Stimulated activated naive CD4-positive, alpha-beta T cell treated with Interleukin-2 at 50 U/mL for 16 hours (primary cell): ENCODE results near the gene TRABD2A.

Source experiments
- DNase-seq: peaks from one replicate; lab custom pipeline; 2025; lab: John Stamatoyannopoulos, UW

The TRABD2A gene

GRCh38 chr2:84817239-84817655 is 63.6 kb downstream of the TRABD2A start:
- no peak for DNase-seq

GRCh38 chr2:84816426-84817026 is 64.4 kb downstream of the TRABD2A start:
- no peak for DNase-seq

- no peak for DNase-seq
Observed at GRCh38 chr2:84815146-84815545, 65.7 kb downstream of the TRABD2A start.

GRCh38 chr2:84811839-84812431 is 68.9 kb downstream of the TRABD2A start:
- DNase-seq: no peak

DNA sequence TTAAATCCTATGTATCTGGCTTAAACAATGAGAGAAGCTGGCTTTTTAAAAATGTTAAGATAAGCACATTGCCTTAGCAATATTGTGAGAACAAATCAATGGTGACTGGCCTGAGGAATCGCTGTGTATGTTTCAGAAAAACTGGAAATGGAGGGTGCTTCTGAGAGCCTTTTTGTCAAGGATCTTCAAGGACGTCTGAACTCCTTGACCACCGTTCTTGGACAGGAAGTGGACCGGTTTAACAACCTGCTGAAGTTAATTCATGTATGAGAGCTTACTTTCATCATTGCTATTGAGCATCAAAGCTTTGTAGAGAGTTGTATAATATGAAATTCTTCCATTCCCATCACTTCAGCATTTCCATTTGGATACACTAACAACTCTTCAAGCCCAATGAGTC is 72.6 kb downstream of the TRABD2A start:
- DNase-seq: no peak

GRCh38 chr2:84807063-84807485 is 73.8 kb downstream of the TRABD2A start:
- no peak for DNase-seq

GRCh38 chr2:84805250-84805958 is 75.5 kb downstream of the TRABD2A start:
- DNase-seq: no peak

- DNase-seq: no peak
Observed at GRCh38 chr2:84801811-84802210, 79.1 kb downstream of the TRABD2A start.

DNA sequence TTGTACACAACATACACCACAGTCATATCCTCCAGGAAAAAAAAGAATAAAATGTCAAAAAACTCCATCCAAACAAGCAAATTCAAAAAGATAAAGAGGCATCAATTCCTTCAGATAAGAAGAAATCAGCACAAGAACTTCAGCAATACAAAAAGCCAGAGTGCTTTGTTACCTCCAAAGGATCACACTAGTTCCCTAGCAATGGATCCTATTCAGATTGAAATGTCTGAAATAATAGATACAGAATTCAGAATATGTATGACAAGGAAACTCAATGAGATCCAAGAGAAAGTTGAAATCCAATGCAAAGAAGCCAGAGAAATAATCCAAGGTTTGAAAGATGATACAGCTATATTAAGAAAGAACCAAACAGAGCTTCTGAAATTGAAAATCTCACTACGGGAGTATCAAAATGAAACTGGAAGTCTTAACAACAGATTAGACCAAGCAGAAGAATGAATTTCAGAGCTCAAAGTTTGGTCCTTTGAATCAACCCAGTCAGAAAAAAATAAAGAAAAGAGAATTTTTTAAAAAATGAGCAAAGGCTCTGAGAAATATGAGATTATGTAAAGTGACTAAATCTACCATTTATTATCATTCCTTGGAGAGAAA is 80.6 kb downstream of the TRABD2A start:
- no peak for DNase-seq

DNA sequence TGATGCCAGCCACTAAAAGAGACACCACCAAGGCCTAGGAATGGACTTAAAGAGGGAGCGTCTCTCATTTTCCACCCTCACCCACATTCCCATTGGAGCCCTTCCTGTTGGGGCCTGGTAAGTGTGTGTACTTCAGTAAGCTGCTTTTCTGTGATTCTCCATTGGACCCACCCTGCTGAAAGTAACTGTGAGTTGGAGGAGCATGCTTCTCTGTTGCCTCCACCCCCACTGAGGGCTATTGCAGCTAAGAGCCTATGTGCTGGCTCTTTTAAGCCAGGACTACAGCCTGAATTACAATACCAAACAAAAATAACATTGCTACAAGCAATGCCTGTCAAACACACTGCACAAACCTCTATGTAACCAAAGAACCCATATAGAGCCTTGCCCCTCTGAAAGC is 81.1 kb downstream of the TRABD2A start:
- DNase-seq: no peak

DNA sequence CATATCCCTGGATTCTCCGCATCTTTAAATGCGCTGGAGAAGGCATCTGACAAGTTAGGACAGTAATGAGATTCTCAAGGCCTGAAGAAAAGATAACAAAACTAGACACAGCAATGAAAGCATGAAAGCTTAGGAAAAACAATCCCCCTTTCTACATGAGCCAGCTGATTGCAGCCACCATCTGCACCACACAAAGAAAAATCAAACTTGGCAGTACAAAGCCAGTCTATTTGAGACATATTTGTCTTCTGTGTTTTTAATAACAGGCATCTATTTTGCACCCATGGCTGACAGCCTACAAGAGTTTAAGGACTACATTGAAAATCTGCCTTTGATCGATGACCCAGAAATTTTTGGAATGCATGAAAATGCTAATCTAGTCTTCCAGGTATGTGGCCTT is 83.6 kb downstream of the TRABD2A start:
- DNase-seq: no peak

GRCh38 chr2:84796798-84797197 is 84.1 kb downstream of the TRABD2A start:
- no peak for DNase-seq

GRCh38 chr2:84793641-84794040 is 87.2 kb downstream of the TRABD2A start:
- no peak for DNase-seq

GRCh38 chr2:84792856-84793522 is 87.9 kb downstream of the TRABD2A start:
- DNase-seq: no peak

DNA sequence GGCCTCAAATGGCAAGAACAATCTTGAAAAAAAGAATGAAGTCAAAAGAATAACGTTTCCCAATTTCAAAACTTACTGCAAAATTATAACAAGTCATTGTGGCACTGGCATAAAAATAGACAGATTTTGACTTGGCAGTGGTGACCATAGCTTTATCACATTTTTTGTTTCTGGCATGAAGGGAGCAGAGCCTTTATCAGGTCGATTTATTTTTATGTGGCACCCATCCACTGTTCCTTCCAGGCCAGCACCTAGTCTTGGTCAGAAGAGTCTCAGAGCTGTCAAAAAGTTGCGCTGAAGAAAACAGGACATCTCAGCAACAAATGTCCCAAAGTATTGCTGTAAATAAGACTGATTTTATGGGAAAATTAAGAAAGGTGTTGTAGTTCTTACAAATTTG is 92.4 kb downstream of the TRABD2A start:
- no peak for DNase-seq

GRCh38 chr2:84788027-84788426 is 92.9 kb downstream of the TRABD2A start:
- no peak for DNase-seq

DNA sequence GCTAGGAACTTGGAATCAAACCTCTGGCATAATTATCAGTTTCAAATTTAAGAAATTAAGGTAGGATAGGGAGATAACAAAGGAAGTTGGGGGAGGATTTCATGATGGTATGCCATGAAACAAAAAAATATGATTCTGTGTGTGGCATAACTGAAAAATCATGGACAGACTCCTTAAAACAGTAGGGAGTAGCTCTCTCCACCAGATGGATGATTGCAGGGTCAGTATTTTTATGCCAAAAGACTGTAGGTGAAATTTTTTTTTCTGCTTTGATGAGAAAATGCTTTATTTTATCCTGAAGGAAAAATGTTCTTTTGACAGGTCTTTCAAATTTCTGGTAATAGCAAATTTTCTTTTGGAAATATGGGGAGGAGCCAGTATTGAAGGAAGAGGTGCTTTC is 94.3 kb downstream of the TRABD2A start:
- DNase-seq: no peak

GRCh38 chr2:84785950-84786349 is 94.9 kb downstream of the TRABD2A start:
- no peak for DNase-seq

- DNase-seq: peak; percentile 15
Observed at GRCh38 chr2:84782717-84783442, 98.0 kb downstream of the TRABD2A start.

DNA sequence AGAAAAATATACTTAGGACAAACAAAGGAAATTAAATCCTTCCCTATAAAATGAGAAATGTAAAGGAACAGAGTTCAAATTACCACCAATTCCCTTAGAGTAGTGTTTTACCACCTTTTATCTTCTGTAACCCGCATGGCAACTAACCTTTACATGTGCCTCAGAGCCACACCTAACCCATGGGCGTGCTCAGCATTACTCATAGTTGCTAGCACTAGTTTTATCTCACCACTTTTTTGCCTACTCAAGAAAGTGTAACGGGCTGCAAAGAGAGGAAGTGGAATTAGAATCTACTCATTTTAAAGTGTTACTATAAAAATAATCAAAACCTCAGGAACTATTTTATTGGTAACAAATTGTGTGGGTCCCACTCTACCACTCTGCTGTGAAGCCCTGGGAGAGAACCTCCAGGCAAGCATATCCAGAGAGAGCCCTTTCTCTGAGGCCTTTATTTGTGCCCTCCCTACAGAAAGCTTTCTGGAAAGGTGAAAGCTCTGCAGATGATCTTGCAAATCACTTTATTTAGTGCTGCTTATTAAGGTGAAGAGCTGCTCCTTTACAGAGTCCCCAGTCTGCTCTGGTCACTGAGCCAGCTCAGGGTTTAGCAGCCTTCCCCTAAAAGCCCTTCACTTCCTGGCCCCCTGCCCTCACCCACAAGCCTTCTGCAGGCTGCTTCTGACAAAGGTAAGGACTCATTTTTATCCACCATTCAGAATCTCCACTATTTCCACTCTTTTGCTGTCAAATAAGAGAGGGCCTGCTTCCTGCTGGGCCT is 98.8 kb downstream of the TRABD2A start:
- DNase-seq: peak; percentile 59

DNA sequence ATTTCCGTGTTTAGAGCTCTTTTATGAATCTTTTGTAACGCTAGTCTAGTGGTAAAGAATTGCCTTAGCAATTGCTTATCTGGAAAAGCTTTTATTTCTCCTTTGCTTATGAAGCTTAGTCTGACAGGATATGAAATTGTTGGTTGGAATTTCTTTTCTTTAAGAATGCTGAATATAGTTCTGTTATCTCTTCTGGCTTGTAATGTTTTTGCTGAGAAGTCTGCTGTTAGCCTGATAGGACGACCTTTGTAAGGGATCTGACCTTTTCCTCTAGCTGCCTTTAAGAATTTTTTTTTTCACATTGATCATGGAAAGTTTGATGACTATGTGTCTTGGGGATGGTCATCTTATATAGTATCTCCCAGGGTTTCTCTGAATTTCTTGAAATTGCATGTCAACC is 101.1 kb downstream of the TRABD2A start:
- DNase-seq: no peak
